Uterus (tissue), 4 donors: ENCODE results near the gene LRIG2. TPM values are rescaled to one million over a fixed set of nuclear protein-coding genes. Genes with fewer than 3 reads are reported as not detected.

ENCODE experiments used
- DNase-seq, 2 donors: peaks; one replicate each; pipeline ENCODE4 v3.0.0-alpha.2; 2019 to 2020
- H3K27ac ChIP-seq, 2 donors: fragments of 200-600 bp; sonication (generic); 1 replicate in 1 of 2; 2 replicates in 1 of 2; pipeline ENCODE4 v1.5.1; 2016 to 2018
- H3K27me3 ChIP-seq, 2 donors: fragments of 200-600 bp; sonication (generic); one replicate each; pipeline ENCODE4 v1.5.1; 2018 to 2019; ENCODE audit warnings: control low read depth in 1 of 2
- H3K36me3 ChIP-seq, 2 donors: fragments of 200-600 bp; sonication (generic); one replicate each; pipeline ENCODE4 v1.5.1; 2019; ENCODE audit warnings: control low read depth in 1 of 2
- H3K4me1 ChIP-seq, 2 donors: fragments of 200-600 bp; sonication (generic); one replicate each; pipeline ENCODE4 v1.5.1; 2018 to 2019; ENCODE audit warnings: control low read depth in 1 of 2
- H3K4me3 ChIP-seq, 2 donors: fragments of 200-600 bp; sonication (generic); 1 replicate in 1 of 2; 2 replicates in 1 of 2; pipeline ENCODE4 v1.5.1; 2018 to 2019; ENCODE audit warnings: mild to moderate bottlenecking in 1 of 2
- H3K9me3 ChIP-seq, 2 donors: fragments of 200-600 bp; sonication (generic); one replicate each; pipeline ENCODE4 v1.5.1; 2019; ENCODE audit warnings: control low read depth in 1 of 2
- CTCF ChIP-seq, 4 experiments: fragments of 200-600 bp in 2 of 4; fragments of 450-650 bp in 2 of 4; sonication (generic) in 2 of 4; IDR thresholded peaks; one replicate each; pipeline ENCODE4 v1.5.1; 2016 to 2019; ENCODE audit warnings: antibody characterized with exemption in 4 of 4, mild to moderate bottlenecking in 2 of 4, moderate library complexity in 1 of 4
- POLR2A ChIP-seq, 2 donors: fragments of 450-650 bp; IDR thresholded peaks; one replicate each; pipeline ENCODE4 v1.6.1; 2016; ENCODE audit warnings: antibody characterized with exemption in 2 of 2, mild to moderate bottlenecking in 1 of 2, moderate library complexity in 1 of 2
- intact Hi-C: fragments of 100-400 bp; cut with DNase I; formaldehyde crosslinking; loops from one replicate; pipeline ENCODE4 v1.15.1; 2023; ENCODE audit warnings: low total_unique reads
- total RNA-seq, 4 donors: library from RNA; depleted of rRNA in 3 of 4; stranded (reverse); fragments of >200 nt in 3 of 4; gene quantifications; one replicate each; pipeline versions ENCODE4 v1.1.0 to v1.2.4, GENCODE V29; 2014 to 2023
- donor health status: DM: yes; HTN: yes; CAD: no.

LRIG2 gene
- total RNA-seq, 4 donors from 2014 or later: 7.2 to 55.8 (median 26.5) TPM

- TF ChIP-seq POLR2A (IDR thresholded peaks at IDR 0.05) (no peak), CTCF (IDR thresholded peaks at IDR 0.05) (no peak)
- no peaks in the 10 kb centered on the region for H3K27me3 ChIP-seq
- H3K27ac ChIP-seq: no peak overlapping the region
- H3K9me3 ChIP-seq: no peaks in the 10 kb centered on the region
- no peak for DNase-seq
- H3K4me1 ChIP-seq: no peaks in the 10 kb centered on the region
- intact Hi-C loops: no loop called here
- no peaks in the 10 kb centered on the region for H3K36me3 ChIP-seq
- H3K4me3 ChIP-seq: no peak overlapping the region
Observed at GRCh38 chr1:113126207-113126606, 53.2 kb downstream of the LRIG2 start.

GRCh38 chr1:113128116-113128515, 55.1 kb downstream of the LRIG2 start:
- Histone ChIP-seq H3K36me3 (no peaks in the 10 kb centered on the region), H3K9me3 (no peaks in the 10 kb centered on the region), H3K27ac (no peak overlapping the region), H3K4me1 (no peaks in the 10 kb centered on the region), H3K4me3 (no peak overlapping the region), H3K27me3 (no peaks in the 10 kb centered on the region)
- no peak for DNase-seq
- no peak for TF ChIP-seq POLR2A (IDR thresholded peaks at IDR 0.05)
- intact Hi-C loops: no loop called here

- no peaks in the 10 kb centered on the region for H3K36me3 ChIP-seq
Observed at GRCh38 chr1:113129529-113130185, 56.7 kb downstream of the LRIG2 start.

DNA sequence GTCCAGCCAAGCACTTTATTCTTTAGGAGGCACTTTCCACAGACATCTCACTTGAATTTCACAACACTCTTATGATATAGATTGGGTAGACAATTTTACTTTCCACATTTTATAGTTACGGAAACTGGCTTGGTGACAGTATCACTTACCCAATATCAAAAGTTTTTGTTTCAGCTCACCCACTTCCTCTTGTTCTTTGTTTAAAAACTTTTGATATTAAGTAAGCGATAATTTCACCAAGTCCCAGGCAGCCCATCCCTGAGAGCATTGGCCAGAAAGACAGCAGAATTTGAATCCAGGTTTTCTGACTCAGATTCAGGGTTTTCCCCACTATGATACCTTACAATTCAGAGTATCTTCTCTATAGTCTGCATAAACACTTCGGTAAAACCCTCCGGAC, 60.0 kb downstream of the LRIG2 start:
- TF ChIP-seq CTCF (IDR thresholded peaks at IDR 0.05) (no peak), POLR2A (IDR thresholded peaks at IDR 0.05) (no peak)
- Histone ChIP-seq H3K4me1 (no peaks in the 10 kb centered on the region), H3K4me3 (no peak overlapping the region), H3K9me3 (no peaks in the 10 kb centered on the region), H3K36me3 (no peaks in the 10 kb centered on the region), H3K27me3 (no peaks in the 10 kb centered on the region), H3K27ac (no peak overlapping the region)
- no peak for DNase-seq
- intact Hi-C loops: no loop called here

More at GRCh38 chr1:113129529-113130185, 56.7 kb downstream of the LRIG2 start:
- DNase-seq: no peak
- Histone ChIP-seq H3K4me1 (no peaks in the 10 kb centered on the region), H3K9me3 (no peaks in the 10 kb centered on the region), H3K27ac (no peak overlapping the region), H3K4me3 (no peak overlapping the region), H3K27me3 (no peaks in the 10 kb centered on the region)
- intact Hi-C loops: no loop called here
- TF ChIP-seq POLR2A (IDR thresholded peaks at IDR 0.05): no peak

DNA sequence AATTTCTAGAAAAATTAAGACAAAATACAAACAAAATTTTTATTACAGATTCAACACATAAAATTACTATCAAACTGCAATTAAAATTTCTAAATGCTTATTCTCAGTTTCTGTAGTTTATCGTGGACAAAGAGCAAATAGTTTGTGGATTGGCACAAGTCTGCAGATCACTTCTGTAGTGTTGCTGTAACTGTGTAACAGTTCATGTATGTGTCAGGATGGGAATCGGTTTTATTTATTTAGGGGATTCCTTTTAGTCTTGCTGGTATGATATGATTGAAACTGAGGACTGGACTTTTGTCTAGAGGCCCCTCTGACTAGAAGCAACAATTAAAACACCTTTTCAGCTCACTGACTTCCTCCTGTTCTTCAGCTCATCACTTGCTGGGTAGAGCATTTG, 60.8 kb downstream of the LRIG2 start:
- no peaks in the 10 kb centered on the region for H3K36me3 ChIP-seq
- H3K27me3 ChIP-seq: no peaks in the 10 kb centered on the region
- H3K4me1 ChIP-seq: no peaks in the 10 kb centered on the region
- no peak overlapping the region for H3K27ac ChIP-seq
- TF ChIP-seq POLR2A (IDR thresholded peaks at IDR 0.05): no peak
- no peak for TF ChIP-seq CTCF (IDR thresholded peaks at IDR 0.05)
- intact Hi-C loops: no loop called here
- DNase-seq: no peak
- H3K9me3 ChIP-seq: no peaks in the 10 kb centered on the region
- H3K4me3 ChIP-seq: no peak overlapping the region

GRCh38 chr1:113135460-113135859, 62.5 kb downstream of the LRIG2 start:
- Histone ChIP-seq H3K9me3 (no peaks in the 10 kb centered on the region), H3K4me3 (no peak overlapping the region), H3K4me1 (no peaks in the 10 kb centered on the region), H3K27ac (no peak overlapping the region), H3K27me3 (no peaks in the 10 kb centered on the region), H3K36me3 (no peaks in the 10 kb centered on the region)
- no peak for TF ChIP-seq POLR2A (IDR thresholded peaks at IDR 0.05)
- TF ChIP-seq CTCF (IDR thresholded peaks at IDR 0.05): no peak
- intact Hi-C loops: no loop called here
- no peak for DNase-seq
